Testis (tissue), 2 donors: ENCODE results near the gene PCBD2.
"Not testable (repeated sequence)": the region's sequence is repeated elsewhere in the genome, so short reads cannot be mapped to it uniquely, and the experiment has no call there.

Experiments used
- POLR2A ChIP-seq: fragments of 450-650 bp; IDR thresholded peaks from one replicate; pipeline ENCODE4 v1.6.1; 2017; ENCODE audit warnings: antibody characterized with exemption, mild to moderate bottlenecking, moderate library complexity
- TF ChIP-seq, protein P1 (sequence below), 3 experiments: fragments of 450-650 bp in 2 of 3; fragments of 200-600 bp in 1 of 3; sonication (generic) in 1 of 3; IDR thresholded peaks; one replicate each; pipeline ENCODE4 v1.5.1; 2016 to 2019; ENCODE audit warnings: antibody characterized with exemption in 3 of 3, mild to moderate bottlenecking in 2 of 3, moderate library complexity in 1 of 3

DNA sequence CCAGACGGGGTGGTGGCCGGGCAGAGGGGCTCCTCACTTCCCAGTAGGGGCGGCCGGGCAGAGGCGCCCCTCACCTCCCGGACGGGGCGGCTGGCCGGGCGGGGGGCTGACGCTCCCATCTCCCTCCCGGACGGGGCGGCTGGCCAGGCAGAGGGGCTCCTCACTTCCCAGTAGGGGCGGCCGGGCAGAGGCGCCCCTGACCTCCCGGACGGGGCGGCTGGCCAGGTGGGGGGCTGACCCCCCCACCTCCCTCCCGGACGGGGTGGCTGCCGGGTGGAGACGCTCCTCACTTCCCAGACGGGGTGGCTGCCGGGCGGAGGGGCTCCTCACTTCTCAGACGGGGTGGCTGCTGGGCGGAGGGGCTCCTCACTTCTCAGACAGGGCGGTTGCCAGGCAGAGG lies 23.2 kb upstream of the PCBD2 start:
- TF ChIP-seq, protein P1, sequence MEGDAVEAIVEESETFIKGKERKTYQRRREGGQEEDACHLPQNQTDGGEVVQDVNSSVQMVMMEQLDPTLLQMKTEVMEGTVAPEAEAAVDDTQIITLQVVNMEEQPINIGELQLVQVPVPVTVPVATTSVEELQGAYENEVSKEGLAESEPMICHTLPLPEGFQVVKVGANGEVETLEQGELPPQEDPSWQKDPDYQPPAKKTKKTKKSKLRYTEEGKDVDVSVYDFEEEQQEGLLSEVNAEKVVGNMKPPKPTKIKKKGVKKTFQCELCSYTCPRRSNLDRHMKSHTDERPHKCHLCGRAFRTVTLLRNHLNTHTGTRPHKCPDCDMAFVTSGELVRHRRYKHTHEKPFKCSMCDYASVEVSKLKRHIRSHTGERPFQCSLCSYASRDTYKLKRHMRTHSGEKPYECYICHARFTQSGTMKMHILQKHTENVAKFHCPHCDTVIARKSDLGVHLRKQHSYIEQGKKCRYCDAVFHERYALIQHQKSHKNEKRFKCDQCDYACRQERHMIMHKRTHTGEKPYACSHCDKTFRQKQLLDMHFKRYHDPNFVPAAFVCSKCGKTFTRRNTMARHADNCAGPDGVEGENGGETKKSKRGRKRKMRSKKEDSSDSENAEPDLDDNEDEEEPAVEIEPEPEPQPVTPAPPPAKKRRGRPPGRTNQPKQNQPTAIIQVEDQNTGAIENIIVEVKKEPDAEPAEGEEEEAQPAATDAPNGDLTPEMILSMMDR (IDR thresholded peaks at IDR 0.05): not testable (repeated sequence)
- not testable (repeated sequence) for TF ChIP-seq POLR2A
